Neural cell (in vitro differentiated cells): ENCODE measurements around the gene DOCK10. TPM values are rescaled to one million over a fixed set of nuclear protein-coding genes. Genes with fewer than 3 reads are reported as not detected.

Experiments used
- H2AFZ ChIP-seq: fragments of 200-600, 300-800 bp; sonication (generic), shearing (Covaris generic); 2 replicates; pipeline ENCODE4 v1.6.0; 2014; ENCODE audit warnings: low read depth, mild to moderate bottlenecking, antibody characterized with exemption, low read length, moderate library complexity
- H3F3A ChIP-seq: fragments of 200-600 bp; shearing (Covaris generic); 2 replicates; pipeline ENCODE4 v1.6.1; 2016; ENCODE audit warnings: mild to moderate bottlenecking, moderate library complexity, mixed read lengths, antibody characterized with exemption, low read length; ENCODE audit not compliant: insufficient read depth, poor library complexity, severe bottlenecking
- H3K27ac ChIP-seq: fragments of 200-600, 300-800 bp; sonication (generic), shearing (Covaris generic); 2 replicates; pipeline ENCODE4 v1.5.1; 2014; ENCODE audit warnings: mild to moderate bottlenecking, low read length, moderate library complexity
- H3K27me3 ChIP-seq: fragments of 300-800, 200-600 bp; sonication (generic), shearing (Covaris generic); 2 replicates; pipeline ENCODE4 v1.6.0; 2014; ENCODE audit warnings: mild to moderate bottlenecking, low read depth, low read length, moderate library complexity; ENCODE audit not compliant: insufficient read depth
- H3K36me3 ChIP-seq: fragments of 300-800, 200-600 bp; sonication (generic), shearing (Covaris generic); 2 replicates; pipeline ENCODE4 v1.5.1; 2014; ENCODE audit warnings: mild to moderate bottlenecking, antibody characterized with exemption, low read length, moderate library complexity; ENCODE audit not compliant: insufficient read depth
- H3K4me2 ChIP-seq: fragments of 300-800, 200-600 bp; sonication (generic), shearing (Covaris generic); 2 replicates; pipeline ENCODE4 v1.6.0; 2014; ENCODE audit warnings: mild to moderate bottlenecking, low read length
- H3K4me3 ChIP-seq: fragments of 300-800, 200-600 bp; sonication (generic), shearing (Covaris generic); 2 replicates; pipeline ENCODE4 v1.5.1; 2014; ENCODE audit warnings: mild to moderate bottlenecking, low read length, moderate library complexity
- H3K79me2 ChIP-seq: fragments of 200-600 bp; shearing (Covaris generic); replicated peaks from 2 replicates; pipeline ENCODE4 v1.6.0; 2014; ENCODE audit warnings: mild to moderate bottlenecking, low read length, moderate library complexity; ENCODE audit not compliant: insufficient read depth
- H3K9ac ChIP-seq: fragments of 300-800, 200-600 bp; sonication (generic), shearing (Covaris generic); 2 replicates; pipeline ENCODE4 v1.6.1; 2016; ENCODE audit warnings: mild to moderate bottlenecking, low read length, mixed read lengths
- H3K9me2 ChIP-seq: fragments of 200-600 bp; shearing (Covaris generic); 2 replicates; pipeline ENCODE4 v1.6.1; 2016; ENCODE audit warnings: mild to moderate bottlenecking, low read length, mixed read lengths; ENCODE audit not compliant: insufficient read depth
- H3K9me3 ChIP-seq: fragments of 200-600, 300-800 bp; sonication (generic), shearing (Covaris generic); 2 replicates; pipeline ENCODE4 v1.6.1; 2016; ENCODE audit warnings: mild to moderate bottlenecking, mixed run types, low read length, moderate library complexity, mixed read lengths
- H4K20me1 ChIP-seq: fragments of 200-600 bp; shearing (Covaris generic); 2 replicates; pipeline ENCODE4 v1.6.1; 2016; ENCODE audit warnings: mild to moderate bottlenecking, mixed run types; ENCODE audit not compliant: insufficient read depth
- EP300 ChIP-seq: fragments of 450-650 bp; conservative IDR thresholded peaks from 2 replicates; pipeline ENCODE4 v1.6.1; 2014; ENCODE audit warnings: antibody characterized with exemption, mild to moderate bottlenecking, moderate library complexity; ENCODE audit not compliant: poor library complexity, severe bottlenecking
- EZH2 ChIP-seq: fragments of 200-600, 300-800 bp; shearing (Covaris generic), sonication (generic); IDR thresholded peaks from 2 replicates; pipeline ENCODE4 v1.6.1; 2014; ENCODE audit warnings: antibody characterized with exemption, low read length, borderline replicate concordance, mild to moderate bottlenecking; ENCODE audit not compliant: insufficient read depth, poor library complexity, severe bottlenecking
- MXI1 ChIP-seq: fragments of 450-650 bp; conservative IDR thresholded peaks from 2 replicates; pipeline ENCODE4 v1.6.1; 2014; ENCODE audit warnings: antibody characterized with exemption, mild to moderate bottlenecking; ENCODE audit not compliant: poor library complexity, severe bottlenecking
- POLR2AphosphoS5 ChIP-seq: IDR thresholded peaks from 2 replicates; pipeline ENCODE4 v1.6.1; 2012
- RAD21 ChIP-seq: fragments of 450-650 bp; conservative IDR thresholded peaks from 2 replicates; pipeline ENCODE4 v1.6.1; 2014; ENCODE audit warnings: antibody characterized with exemption, mild to moderate bottlenecking, moderate library complexity
- SMC3 ChIP-seq: fragments of 450-650 bp; conservative IDR thresholded peaks from 2 replicates; pipeline ENCODE4 v1.6.1; 2014; ENCODE audit warnings: antibody characterized with exemption, mild to moderate bottlenecking, moderate library complexity; ENCODE audit not compliant: poor library complexity
- TAF1 ChIP-seq: IDR thresholded peaks from 2 replicates; pipeline ENCODE4 v1.6.1; 2012; ENCODE audit warnings: low read depth
- polyA plus RNA-seq: library from polyadenylated mRNA; depleted of rRNA; stranded (reverse); fragments of >200 nt; gene quantifications from 2 replicates; pipeline ENCODE4 v1.2.3, GENCODE V29; 2014
- TF ChIP-seq, protein P1 (sequence below): fragments of 450-650 bp; IDR thresholded peaks from 2 replicates; pipeline ENCODE4 v1.5.1; 2014; ENCODE audit warnings: antibody characterized with exemption, mild to moderate bottlenecking, moderate library complexity; ENCODE audit not compliant: poor library complexity, severe bottlenecking
- TF ChIP-seq, protein P2 (sequence below): IDR thresholded peaks from 2 replicates; pipeline ENCODE4 v1.6.1; 2012; ENCODE audit warnings: borderline replicate concordance

DOCK10 gene
- polyA plus RNA-seq, 1 donor from 2014 or later = 0.37 TPM

GRCh38 chr2:225069966-225070365 lies 27.7 kb upstream of the DOCK10 start:
- Histone ChIP-seq H3K9me2 (no peaks in the 10 kb centered on the region), H3K36me3 (no peaks in the 10 kb centered on the region), H3K9me3 (no peaks in the 10 kb centered on the region), H4K20me1 (no peaks in the 10 kb centered on the region), H3K9ac (no peak overlapping the region), H3F3A (no peaks in the 10 kb centered on the region), H2AFZ (no peak overlapping the region), H3K4me2 (no peak overlapping the region), H3K27me3 (no peaks in the 10 kb centered on the region), H3K27ac (no peak overlapping the region), H3K4me3 (no peak overlapping the region), H3K79me2 (no peaks in the 10 kb centered on the region)
- TF ChIP-seq MXI1 (no peak), RAD21 (no peak), EP300 (no peak), EZH2 (no peak), POLR2AphosphoS5 (no peak), TAF1 (no peak), SMC3 (no peak)
- TF ChIP-seq, protein P1, sequence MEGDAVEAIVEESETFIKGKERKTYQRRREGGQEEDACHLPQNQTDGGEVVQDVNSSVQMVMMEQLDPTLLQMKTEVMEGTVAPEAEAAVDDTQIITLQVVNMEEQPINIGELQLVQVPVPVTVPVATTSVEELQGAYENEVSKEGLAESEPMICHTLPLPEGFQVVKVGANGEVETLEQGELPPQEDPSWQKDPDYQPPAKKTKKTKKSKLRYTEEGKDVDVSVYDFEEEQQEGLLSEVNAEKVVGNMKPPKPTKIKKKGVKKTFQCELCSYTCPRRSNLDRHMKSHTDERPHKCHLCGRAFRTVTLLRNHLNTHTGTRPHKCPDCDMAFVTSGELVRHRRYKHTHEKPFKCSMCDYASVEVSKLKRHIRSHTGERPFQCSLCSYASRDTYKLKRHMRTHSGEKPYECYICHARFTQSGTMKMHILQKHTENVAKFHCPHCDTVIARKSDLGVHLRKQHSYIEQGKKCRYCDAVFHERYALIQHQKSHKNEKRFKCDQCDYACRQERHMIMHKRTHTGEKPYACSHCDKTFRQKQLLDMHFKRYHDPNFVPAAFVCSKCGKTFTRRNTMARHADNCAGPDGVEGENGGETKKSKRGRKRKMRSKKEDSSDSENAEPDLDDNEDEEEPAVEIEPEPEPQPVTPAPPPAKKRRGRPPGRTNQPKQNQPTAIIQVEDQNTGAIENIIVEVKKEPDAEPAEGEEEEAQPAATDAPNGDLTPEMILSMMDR = no peak
- TF ChIP-seq, protein P2, sequence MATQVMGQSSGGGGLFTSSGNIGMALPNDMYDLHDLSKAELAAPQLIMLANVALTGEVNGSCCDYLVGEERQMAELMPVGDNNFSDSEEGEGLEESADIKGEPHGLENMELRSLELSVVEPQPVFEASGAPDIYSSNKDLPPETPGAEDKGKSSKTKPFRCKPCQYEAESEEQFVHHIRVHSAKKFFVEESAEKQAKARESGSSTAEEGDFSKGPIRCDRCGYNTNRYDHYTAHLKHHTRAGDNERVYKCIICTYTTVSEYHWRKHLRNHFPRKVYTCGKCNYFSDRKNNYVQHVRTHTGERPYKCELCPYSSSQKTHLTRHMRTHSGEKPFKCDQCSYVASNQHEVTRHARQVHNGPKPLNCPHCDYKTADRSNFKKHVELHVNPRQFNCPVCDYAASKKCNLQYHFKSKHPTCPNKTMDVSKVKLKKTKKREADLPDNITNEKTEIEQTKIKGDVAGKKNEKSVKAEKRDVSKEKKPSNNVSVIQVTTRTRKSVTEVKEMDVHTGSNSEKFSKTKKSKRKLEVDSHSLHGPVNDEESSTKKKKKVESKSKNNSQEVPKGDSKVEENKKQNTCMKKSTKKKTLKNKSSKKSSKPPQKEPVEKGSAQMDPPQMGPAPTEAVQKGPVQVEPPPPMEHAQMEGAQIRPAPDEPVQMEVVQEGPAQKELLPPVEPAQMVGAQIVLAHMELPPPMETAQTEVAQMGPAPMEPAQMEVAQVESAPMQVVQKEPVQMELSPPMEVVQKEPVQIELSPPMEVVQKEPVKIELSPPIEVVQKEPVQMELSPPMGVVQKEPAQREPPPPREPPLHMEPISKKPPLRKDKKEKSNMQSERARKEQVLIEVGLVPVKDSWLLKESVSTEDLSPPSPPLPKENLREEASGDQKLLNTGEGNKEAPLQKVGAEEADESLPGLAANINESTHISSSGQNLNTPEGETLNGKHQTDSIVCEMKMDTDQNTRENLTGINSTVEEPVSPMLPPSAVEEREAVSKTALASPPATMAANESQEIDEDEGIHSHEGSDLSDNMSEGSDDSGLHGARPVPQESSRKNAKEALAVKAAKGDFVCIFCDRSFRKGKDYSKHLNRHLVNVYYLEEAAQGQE = no peak

DNA sequence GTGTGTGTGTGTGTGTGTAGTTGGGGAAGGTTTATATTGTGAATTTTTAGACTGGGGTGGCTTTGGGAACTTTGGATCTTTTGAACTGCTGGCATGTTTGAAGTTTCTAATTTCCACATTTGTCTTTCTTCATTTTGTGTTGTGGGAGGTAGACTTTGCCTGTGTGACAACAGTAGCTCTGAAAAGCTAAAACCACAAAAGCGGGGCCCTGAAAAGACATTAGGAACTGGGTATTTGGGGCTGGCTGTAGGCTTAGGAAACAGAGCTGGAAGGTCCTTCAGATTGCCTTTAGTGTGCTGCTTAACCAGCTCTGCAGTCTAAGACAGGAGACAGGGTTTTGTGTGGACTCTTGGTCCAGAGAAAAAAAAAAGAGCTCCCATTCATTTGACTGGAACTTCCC lies 27.2 kb upstream of the DOCK10 start:
- no peak overlapping the region for H3K27ac ChIP-seq

More for the DNA sequence above, 27.2 kb upstream of the DOCK10 start:
- TF ChIP-seq POLR2AphosphoS5 (no peak), SMC3 (no peak), EP300 (no peak), EZH2 (no peak), TAF1 (no peak), RAD21 (no peak), MXI1 (no peak)
- TF ChIP-seq, protein P2 = no peak
- TF ChIP-seq, protein P1 = no peak
- Histone ChIP-seq H2AFZ (no peak overlapping the region), H3F3A (no peaks in the 10 kb centered on the region), H3K36me3 (no peaks in the 10 kb centered on the region), H3K4me3 (no peak overlapping the region), H4K20me1 (no peaks in the 10 kb centered on the region), H3K9me2 (no peaks in the 10 kb centered on the region), H3K27me3 (no peaks in the 10 kb centered on the region), H3K79me2 (no peaks in the 10 kb centered on the region), H3K9ac (no peak overlapping the region), H3K9me3 (no peaks in the 10 kb centered on the region), H3K4me2 (no peak overlapping the region)
